ENCODE results near the gene PCCA.

DNA sequence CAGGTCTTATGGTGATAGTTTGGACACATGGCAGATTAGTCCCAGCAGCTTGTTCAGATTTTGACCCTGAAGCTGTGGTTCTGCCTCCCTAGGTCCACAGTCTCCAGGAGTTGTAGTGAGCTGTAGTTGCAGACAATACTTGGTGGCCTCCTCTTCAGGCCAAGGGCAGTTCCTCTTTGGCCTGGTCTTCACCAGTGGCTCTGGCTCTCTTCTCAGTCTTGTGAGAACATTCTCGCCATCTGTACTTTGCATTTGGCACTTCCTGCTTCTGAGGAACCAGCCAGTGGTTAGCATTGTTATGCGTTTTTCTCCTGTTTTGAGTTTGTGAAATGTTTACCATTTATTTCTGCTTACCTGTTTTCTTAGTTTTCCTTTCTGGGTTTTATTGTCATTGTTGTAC is 40.7 kb downstream of the PCCA start:
- TF ChIP-seq, protein P1, sequence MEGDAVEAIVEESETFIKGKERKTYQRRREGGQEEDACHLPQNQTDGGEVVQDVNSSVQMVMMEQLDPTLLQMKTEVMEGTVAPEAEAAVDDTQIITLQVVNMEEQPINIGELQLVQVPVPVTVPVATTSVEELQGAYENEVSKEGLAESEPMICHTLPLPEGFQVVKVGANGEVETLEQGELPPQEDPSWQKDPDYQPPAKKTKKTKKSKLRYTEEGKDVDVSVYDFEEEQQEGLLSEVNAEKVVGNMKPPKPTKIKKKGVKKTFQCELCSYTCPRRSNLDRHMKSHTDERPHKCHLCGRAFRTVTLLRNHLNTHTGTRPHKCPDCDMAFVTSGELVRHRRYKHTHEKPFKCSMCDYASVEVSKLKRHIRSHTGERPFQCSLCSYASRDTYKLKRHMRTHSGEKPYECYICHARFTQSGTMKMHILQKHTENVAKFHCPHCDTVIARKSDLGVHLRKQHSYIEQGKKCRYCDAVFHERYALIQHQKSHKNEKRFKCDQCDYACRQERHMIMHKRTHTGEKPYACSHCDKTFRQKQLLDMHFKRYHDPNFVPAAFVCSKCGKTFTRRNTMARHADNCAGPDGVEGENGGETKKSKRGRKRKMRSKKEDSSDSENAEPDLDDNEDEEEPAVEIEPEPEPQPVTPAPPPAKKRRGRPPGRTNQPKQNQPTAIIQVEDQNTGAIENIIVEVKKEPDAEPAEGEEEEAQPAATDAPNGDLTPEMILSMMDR (IDR thresholded peaks at IDR 0.05) = no peak
- TF ChIP-seq EZH2 (IDR thresholded peaks at IDR 0.05; ENCODE audit: borderline replicate concordance, insufficient read depth, low read depth, low read length, poor library complexity, severe bottlenecking) = no peak
